B cell (primary cell): ENCODE results near the gene NOS1. TPM values are rescaled to one million over a fixed set of nuclear protein-coding genes. Genes with fewer than 3 reads are reported as not detected.

Source experiments
- ATAC-seq: fragments of 200-7000 bp; cut with Tn5 transposase; one replicate; pipeline ENCODE4 v1.10.0; 2021; ENCODE audit warnings: low read depth, mild to moderate bottlenecking, moderate number of reproducible peaks, moderate library complexity
- CTCF ChIA-PET: fragments of 350-600 bp; sonication (Branson Sonifier 250); formaldehyde crosslinking; loops from one replicate; lab custom pipeline; 2021; ENCODE audit warnings: antibody characterized with exemption, inconsistent platforms; lab: Charles Lee
- POLR2A ChIA-PET: fragments of 350-600 bp; sonication (Branson Sonifier 250); formaldehyde crosslinking; loops from one replicate; lab custom pipeline; 2021; ENCODE audit warnings: antibody characterized with exemption; lab: Charles Lee
- DNase-seq: peaks from one replicate; pipeline ENCODE4 v3.0.0; 2013
- H2AFZ ChIP-seq: 2 replicates; pipeline ENCODE4 v1.6.1; 2012; ENCODE audit warnings: mild to moderate bottlenecking, low read depth, low read length; ENCODE audit not compliant: insufficient read depth, poor library complexity, severe bottlenecking
- H3K27ac ChIP-seq, 2 donors: 1 replicate in 1 of 2; 2 replicates in 1 of 2; pipeline ENCODE4 v1.5.1; 2012 to 2013; ENCODE audit warnings: low read length in 2 of 2, mild to moderate bottlenecking in 2 of 2, moderate library complexity in 1 of 2
- H3K27me3 ChIP-seq, 4 experiments: fragments of 200-600 bp in 1 of 4; sonication (generic) in 1 of 4; replicated peaks in 1 of 4; 1 replicate in 2 of 4; 2 replicates in 2 of 4; pipeline versions ENCODE4 v1.6.1 to v1.7.0; 2013 to 2016; ENCODE audit warnings: low read length in 3 of 4, mild to moderate bottlenecking in 2 of 4, mixed read lengths in 1 of 4, moderate library complexity in 1 of 4; ENCODE audit not compliant: insufficient read depth in 4 of 4, control insufficient read depth in 3 of 4; ENCODE audit errors: control extremely low read depth in 1 of 4
- H3K36me3 ChIP-seq, 2 experiments: replicated peaks in 1 of 2; 1 replicate in 1 of 2; 2 replicates in 1 of 2; pipeline versions ENCODE4 v1.6.1 to v1.7.1; 2013; ENCODE audit warnings: low read length in 1 of 2; ENCODE audit not compliant: insufficient read depth in 2 of 2, control insufficient read depth in 1 of 2; ENCODE audit errors: control extremely low read depth in 1 of 2, extremely low read depth in 1 of 2
- H3K4me1 ChIP-seq, 2 donors: fragments of 200-600 bp in 1 of 2; sonication (generic) in 1 of 2; 1 replicate in 1 of 2; 2 replicates in 1 of 2; pipeline versions ENCODE4 v1.5.1 to v1.6.1; 2013 to 2017; ENCODE audit warnings: low read length in 2 of 2; ENCODE audit not compliant: control insufficient read depth in 2 of 2, insufficient read depth in 2 of 2
- H3K4me2 ChIP-seq: replicated peaks from 2 replicates; pipeline ENCODE3; 2012; ENCODE audit warnings: mild to moderate bottlenecking, low read depth, low read length; ENCODE audit not compliant: poor library complexity, severe bottlenecking
- H3K4me3 ChIP-seq, 5 experiments: fragments of 200-600 bp in 1 of 5; sonication (generic) in 1 of 5; 1 replicate in 3 of 5; 2 replicates in 2 of 5; pipeline versions ENCODE4 v1.5.1 to v1.7.0; 2011 to 2016; ENCODE audit warnings: low read length in 4 of 5, mild to moderate bottlenecking in 4 of 5, low read depth in 2 of 5, control low read depth in 1 of 5, moderate library complexity in 1 of 5; ENCODE audit not compliant: insufficient read depth in 1 of 5; ENCODE audit errors: control extremely low read depth in 1 of 5, extremely low read depth in 1 of 5
- H3K79me2 ChIP-seq: fragments of 200-600 bp; sonication (generic); one replicate; pipeline ENCODE4 v1.6.0; 2016; ENCODE audit warnings: low read length; ENCODE audit not compliant: control insufficient read depth, insufficient read depth
- H3K9ac ChIP-seq: fragments of 200-600 bp; sonication (generic); 2 replicates; pipeline ENCODE4 v1.6.1; 2017; ENCODE audit warnings: mild to moderate bottlenecking, low read length, moderate library complexity
- H3K9me3 ChIP-seq, 3 donors: one replicate each; pipeline versions ENCODE4 v1.6.1 to v1.7.1; 2013; ENCODE audit warnings: low read length in 2 of 3; ENCODE audit not compliant: control insufficient read depth in 2 of 3, insufficient read depth in 1 of 3; ENCODE audit errors: control extremely low read depth in 1 of 3
- H4K20me1 ChIP-seq: 2 replicates; pipeline ENCODE4 v1.6.0; 2012; ENCODE audit warnings: mild to moderate bottlenecking, low read length; ENCODE audit not compliant: insufficient read depth, control insufficient read depth, poor library complexity, severe bottlenecking
- H3K27ac Mint-ChIP-seq: one replicate; pipeline ENCODE4 v1.8.0; 2021; ENCODE audit warnings: mixed read lengths
- H3K27me3 Mint-ChIP-seq: one replicate; pipeline ENCODE4 v1.8.0; 2021; ENCODE audit warnings: mixed read lengths
- H3K4me1 Mint-ChIP-seq: one replicate; pipeline ENCODE4 v1.8.0; 2021; ENCODE audit warnings: mixed read lengths
- H3K4me3 Mint-ChIP-seq: one replicate; pipeline ENCODE4 v1.8.0; 2021; ENCODE audit warnings: mixed read lengths
- H3K9me3 Mint-ChIP-seq: one replicate; pipeline ENCODE4 v1.8.0; 2022; ENCODE audit warnings: mixed read lengths; ENCODE audit not compliant: insufficient read depth
- EZH2 ChIP-seq: IDR thresholded peaks from 2 replicates; pipeline ENCODE4 v1.6.1; 2012; ENCODE audit warnings: borderline replicate concordance, low read depth, mild to moderate bottlenecking, moderate library complexity, low read length; ENCODE audit not compliant: insufficient read depth, poor library complexity, severe bottlenecking
- WGBS: methylation state at CpG from one replicate; pipeline ENCODE4 v1.1.5; 2013; ENCODE audit warnings: missing lambda C conversion rate; ENCODE audit not compliant: insufficient coverage; 5-methylcytosine and 5-hydroxymethylcytosine counted together
- intact Hi-C: fragments of 100-400 bp; cut with micrococcal nuclease; formaldehyde crosslinking; loops from one replicate; pipeline ENCODE4 v1.10.0; 2022
- polyA plus RNA-seq: library from polyadenylated mRNA; depleted of rRNA; stranded (reverse); fragments of >200 nt; gene quantifications from 2 replicates; pipeline ENCODE4 v1.2.3, GENCODE V29; 2012
- total RNA-seq, 2 donors: library from RNA; stranded (reverse); fragments of 120-200 nt in 1 of 2; gene quantifications; 1 replicate in 1 of 2; 2 replicates in 1 of 2; pipeline versions ENCODE4 v1.2.3 to v1.2.4, GENCODE V29; 2013 to 2022
- TF ChIP-seq, protein P1 (sequence below): fragments of 200-600 bp; IDR thresholded peaks from one replicate; pipeline ENCODE4 v1.8.0; 2022; ENCODE audit warnings: antibody characterized with exemption, mild to moderate bottlenecking

The NOS1 gene
- total and polyA plus RNA-seq, 2 donors (not counting 1 experiment from before 2014, with no cell fraction given): not detected

DNA sequence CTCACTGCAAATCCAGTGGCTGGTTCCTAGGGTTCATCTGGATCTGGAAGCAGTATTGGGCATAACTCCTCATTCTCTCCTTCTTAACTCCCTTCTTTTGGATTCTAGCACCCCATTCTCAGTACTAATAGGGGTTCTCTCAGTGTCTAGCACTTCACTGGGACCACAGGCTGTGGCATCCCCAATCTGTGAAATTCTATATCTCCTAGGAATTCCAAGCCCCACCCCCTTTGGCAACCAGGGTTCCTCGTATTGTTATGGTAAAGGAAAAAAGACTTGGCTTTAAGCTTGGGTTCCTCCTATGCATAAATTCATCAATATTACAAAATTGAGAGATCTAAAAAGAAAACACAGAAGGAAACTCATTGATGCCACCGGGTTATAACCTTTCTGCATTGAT, 126.2 kb downstream of the NOS1 start:
- no peaks in the 10 kb centered on the region for H3K36me3 ChIP-seq
- WGBS: 20% methylated on average over 1 of the region's 2 CpGs
- intact Hi-C loops: no loop called here
- H4K20me1 ChIP-seq: no peaks in the 10 kb centered on the region
- ChIA-PET POLR2A (no interaction called here), CTCF (no interaction called here)
- H3K4me3 Mint-ChIP-seq: no peak overlapping the region
- H3K9me3 ChIP-seq: peaks cover 0 to 11% (median 0%) of the 10 kb centered on the region in 3 donors
- H3K27ac Mint-ChIP-seq: no peak overlapping the region
- H3K27ac ChIP-seq: no peak overlapping the region
- peaks cover 22% of the 10 kb centered on the region for H3K27me3 Mint-ChIP-seq
- H2AFZ ChIP-seq: no peak overlapping the region
- TF ChIP-seq, protein P1, sequence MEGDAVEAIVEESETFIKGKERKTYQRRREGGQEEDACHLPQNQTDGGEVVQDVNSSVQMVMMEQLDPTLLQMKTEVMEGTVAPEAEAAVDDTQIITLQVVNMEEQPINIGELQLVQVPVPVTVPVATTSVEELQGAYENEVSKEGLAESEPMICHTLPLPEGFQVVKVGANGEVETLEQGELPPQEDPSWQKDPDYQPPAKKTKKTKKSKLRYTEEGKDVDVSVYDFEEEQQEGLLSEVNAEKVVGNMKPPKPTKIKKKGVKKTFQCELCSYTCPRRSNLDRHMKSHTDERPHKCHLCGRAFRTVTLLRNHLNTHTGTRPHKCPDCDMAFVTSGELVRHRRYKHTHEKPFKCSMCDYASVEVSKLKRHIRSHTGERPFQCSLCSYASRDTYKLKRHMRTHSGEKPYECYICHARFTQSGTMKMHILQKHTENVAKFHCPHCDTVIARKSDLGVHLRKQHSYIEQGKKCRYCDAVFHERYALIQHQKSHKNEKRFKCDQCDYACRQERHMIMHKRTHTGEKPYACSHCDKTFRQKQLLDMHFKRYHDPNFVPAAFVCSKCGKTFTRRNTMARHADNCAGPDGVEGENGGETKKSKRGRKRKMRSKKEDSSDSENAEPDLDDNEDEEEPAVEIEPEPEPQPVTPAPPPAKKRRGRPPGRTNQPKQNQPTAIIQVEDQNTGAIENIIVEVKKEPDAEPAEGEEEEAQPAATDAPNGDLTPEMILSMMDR: no peak
- no peak for TF ChIP-seq EZH2
- ATAC-seq (no peak), DNase-seq (no peak)
- H3K4me3 ChIP-seq: no peak overlapping the region
- H3K9ac ChIP-seq: no peak overlapping the region
- no peaks in the 10 kb centered on the region for H3K4me1 Mint-ChIP-seq
- no peaks in the 10 kb centered on the region for H3K79me2 ChIP-seq
- H3K9me3 Mint-ChIP-seq: no peaks in the 10 kb centered on the region
- H3K4me1 ChIP-seq: no peaks in the 10 kb centered on the region
- H3K4me2 ChIP-seq: no peak overlapping the region
- peaks cover 0 to 12% (median 4%) of the 10 kb centered on the region in 4 experiments for H3K27me3 ChIP-seq

DNA sequence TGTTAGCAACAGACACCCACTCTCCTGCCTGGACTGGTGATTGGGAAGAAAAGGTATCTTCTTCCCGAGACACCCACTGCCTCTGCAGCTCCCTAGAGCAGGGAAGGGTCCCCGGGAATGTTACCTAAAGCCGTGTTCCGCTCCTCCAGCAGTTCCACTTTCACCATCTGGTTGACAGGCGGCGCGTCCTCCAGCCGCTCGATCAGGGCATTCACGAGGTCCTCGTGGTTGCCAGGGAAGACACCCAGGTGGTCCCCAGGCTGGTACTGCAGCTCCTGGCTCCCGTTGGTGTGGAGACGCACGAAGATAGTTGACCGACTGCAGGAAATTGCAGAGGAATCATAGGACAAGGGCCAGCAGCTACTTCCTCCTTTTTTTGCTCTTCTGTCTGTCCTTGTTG, 127.0 kb downstream of the NOS1 start:
- H3K27me3 Mint-ChIP-seq: peaks cover 22% of the 10 kb centered on the region
- H3K4me1 ChIP-seq: no peaks in the 10 kb centered on the region
- no peaks in the 10 kb centered on the region for H3K4me1 Mint-ChIP-seq
- CTCF ChIA-PET: no interaction called here
- H4K20me1 ChIP-seq: no peaks in the 10 kb centered on the region
- H3K9me3 Mint-ChIP-seq: no peaks in the 10 kb centered on the region
- peaks cover 0 to 12% (median 4%) of the 10 kb centered on the region in 4 experiments for H3K27me3 ChIP-seq
- H3K4me3 Mint-ChIP-seq: no peak overlapping the region
- ATAC-seq (no peak), DNase-seq (no peak)
- 84% methylated on average over 15 of the region's 15 CpGs for WGBS
- no peak overlapping the region for H3K27ac Mint-ChIP-seq
- no peak overlapping the region for H3K27ac ChIP-seq
- H3K4me3 ChIP-seq: no peak overlapping the region
- H3K9ac ChIP-seq: no peak overlapping the region
- intact Hi-C loops: no loop called here
- H3K4me2 ChIP-seq: no peak overlapping the region
- no peaks in the 10 kb centered on the region for H3K79me2 ChIP-seq
- POLR2A ChIA-PET: interaction anchor here (0.5 kb wide), 1 partner anchor 117 kb away, joined by 4 read pairs; no protein-coding TSS in a partner anchor
- H3K36me3 ChIP-seq: no peaks in the 10 kb centered on the region
- H2AFZ ChIP-seq: no peak overlapping the region
- no peak for TF ChIP-seq EZH2
- TF ChIP-seq, protein P1: no peak
- peaks cover 0 to 11% (median 0%) of the 10 kb centered on the region in 3 donors for H3K9me3 ChIP-seq
